HG03025 (cell line): ENCODE results near the gene RNF114.
"Not testable (repeated sequence)": the region's sequence is repeated elsewhere in the genome, so short reads cannot be mapped to it uniquely, and the experiment has no call there.

Experiments
- ATAC-seq: cut with Tn5 transposase; IDR thresholded peaks from one replicate; pipeline ENCODE4 v1.9.1; 2021; ENCODE audit warnings: mild to moderate bottlenecking, moderate library complexity; ENCODE audit not compliant: unreplicated experiment, low FRiP score

Gene RNF114

DNA sequence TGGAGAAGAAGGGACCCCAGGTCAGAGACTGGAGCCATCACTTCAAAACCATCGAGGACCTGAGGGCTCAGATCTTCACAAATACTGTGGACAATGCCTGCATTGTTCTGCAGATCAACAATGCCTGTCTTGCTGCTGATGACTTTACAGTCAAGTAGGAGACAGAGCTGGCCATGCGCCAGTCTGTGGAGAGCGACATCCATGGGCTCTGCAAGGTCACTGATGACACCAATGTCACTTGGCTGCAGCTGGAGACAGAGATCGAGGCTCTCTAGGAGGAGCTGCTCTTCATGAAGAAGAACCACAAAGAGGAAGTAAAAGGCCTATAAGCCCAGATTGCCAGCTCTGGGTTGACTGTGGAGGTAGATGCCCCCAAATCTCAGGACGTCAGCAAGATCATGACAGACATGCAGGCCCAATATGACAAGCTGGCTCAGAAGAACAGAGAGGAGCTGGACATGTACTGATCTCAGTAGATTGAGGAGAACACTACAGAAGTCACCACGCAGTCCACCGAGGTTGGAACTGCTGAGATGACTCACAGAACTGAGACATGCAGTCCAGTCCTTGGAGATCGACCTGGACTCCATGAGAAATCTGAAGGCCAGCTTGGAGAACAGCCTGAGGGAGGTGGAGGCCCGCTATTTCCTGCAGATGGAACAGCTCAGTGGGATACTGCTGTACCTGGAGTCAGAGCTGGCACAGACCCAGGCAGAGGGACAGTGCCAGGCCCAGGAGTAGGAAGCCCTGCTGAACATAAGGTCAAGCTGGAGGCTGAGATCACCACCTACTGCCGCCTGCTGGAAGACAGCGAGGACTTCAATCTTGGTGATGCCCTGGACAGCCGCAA is 21.1 kb downstream of the RNF114 start:
- ATAC-seq: not testable (repeated sequence)

DNA sequence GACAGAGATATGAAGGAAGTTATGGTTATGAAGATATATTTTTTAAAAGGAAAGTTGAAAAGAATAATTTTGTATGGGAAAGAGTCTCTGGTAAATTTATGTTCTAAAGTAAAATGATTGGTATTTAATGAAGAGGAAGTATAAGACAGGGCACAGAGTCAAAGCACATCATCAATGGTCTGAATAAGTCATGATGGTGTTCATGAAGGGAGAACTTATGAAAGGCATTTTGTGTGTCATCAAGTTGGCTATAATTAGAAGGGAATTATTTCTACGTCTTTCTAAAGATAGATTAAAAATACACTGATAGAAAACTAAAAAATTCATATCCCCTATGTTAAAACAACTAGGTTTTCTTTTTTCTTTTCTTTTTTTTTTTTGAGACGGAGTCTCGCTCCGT is 25.2 kb downstream of the RNF114 start:
- no peak for ATAC-seq

DNA sequence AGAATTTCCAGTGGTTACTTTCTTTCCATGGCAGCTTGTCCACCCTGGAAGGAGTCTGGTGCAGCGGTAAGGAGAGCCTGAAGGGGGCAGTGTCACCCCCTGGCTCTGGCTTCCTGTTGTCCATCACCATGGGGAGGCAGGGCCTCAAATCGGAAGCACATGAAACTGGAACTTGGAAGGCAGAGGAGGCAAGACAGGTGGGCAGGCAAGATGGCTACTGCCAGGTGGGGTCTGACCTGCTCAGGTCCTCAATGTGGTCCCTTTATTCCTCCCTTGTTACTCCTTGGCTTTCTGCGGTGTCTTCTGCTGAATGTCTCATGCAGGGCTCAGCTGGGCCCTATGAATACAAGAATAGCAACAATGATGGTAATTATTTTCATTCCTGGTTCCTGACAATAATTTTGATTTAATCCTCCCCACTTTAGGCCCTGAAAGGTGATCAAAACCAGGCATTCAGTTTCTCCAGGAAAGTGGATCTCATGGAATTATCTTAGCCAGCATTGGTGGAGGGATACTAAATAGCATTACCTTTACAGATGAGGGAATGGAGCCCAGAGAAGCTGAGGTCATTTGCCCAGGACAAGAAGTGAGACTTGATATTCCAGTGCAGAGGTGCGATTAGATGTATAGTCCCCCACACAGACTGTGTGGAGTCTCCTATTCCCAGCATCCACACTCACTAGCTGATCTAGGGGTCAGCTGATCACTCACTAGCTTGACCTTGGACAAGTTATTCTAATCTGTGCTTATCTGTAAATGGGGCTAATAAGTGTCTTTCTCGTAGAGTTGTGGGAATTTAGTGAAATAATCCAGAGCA is 29.0 kb downstream of the RNF114 start:
- no peak for ATAC-seq

DNA sequence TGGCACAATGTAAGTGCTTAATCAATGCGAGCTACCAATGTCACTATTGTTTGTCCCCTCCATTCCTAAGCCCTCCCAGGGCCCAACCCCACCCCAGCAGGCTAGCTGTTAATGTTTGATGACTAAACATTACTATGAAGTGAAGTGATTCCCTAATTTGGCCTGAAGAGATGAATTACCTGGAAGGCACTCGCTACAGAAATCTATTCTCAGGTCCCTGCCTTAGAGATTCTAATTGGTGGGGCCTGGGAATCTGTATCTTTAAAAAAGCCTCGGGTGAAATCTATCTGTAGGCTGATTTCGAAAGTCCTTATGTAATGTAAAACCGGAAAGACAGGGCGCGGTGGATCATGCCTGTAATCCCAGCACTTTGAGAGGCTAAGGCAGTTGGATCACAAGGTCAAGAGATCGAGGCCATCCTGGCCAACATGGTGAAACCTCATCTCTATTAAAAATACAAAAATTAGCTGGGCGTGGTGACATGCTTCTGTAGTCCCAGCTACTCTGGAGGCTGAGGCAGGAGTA is 29.6 kb downstream of the RNF114 start:
- ATAC-seq: no peak

DNA sequence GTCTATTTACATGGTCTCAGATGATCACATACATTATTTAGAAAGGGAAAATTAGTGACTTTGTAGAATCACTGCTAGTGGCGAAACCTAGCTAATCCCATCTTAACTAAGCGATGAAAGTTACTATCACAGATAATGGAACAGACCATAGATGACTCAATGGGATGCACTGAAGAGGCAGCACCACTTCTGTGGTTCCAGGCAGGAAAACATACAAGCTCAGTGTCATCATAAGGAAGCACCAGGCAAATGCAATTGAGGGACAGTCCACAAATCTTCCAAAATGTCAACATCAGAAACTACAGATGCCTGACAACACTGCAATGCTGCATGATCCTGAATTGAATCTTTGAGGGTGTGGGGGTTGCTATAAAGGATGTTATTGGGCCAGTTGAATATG is 30.7 kb downstream of the RNF114 start:
- no peak for ATAC-seq

DNA sequence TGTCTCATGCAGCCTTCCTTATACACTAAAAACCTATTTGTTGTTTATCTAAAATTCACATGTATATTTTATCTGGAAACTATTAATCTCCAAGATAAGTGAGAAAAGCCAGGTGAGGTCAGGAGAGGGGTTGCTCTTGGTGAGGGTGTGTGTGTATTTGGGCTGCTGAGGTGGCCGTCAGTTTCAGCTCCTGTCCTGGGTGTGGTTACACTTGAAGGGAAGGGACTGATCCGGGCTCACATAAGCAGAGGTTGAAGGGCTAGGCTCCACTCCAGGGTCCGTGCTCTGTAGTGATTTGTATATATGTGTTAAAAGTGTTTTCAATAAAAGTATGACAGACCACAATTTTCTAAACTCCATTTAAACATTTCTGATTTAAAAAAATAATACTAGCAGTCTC is 33.0 kb downstream of the RNF114 start:
- ATAC-seq: no peak

DNA sequence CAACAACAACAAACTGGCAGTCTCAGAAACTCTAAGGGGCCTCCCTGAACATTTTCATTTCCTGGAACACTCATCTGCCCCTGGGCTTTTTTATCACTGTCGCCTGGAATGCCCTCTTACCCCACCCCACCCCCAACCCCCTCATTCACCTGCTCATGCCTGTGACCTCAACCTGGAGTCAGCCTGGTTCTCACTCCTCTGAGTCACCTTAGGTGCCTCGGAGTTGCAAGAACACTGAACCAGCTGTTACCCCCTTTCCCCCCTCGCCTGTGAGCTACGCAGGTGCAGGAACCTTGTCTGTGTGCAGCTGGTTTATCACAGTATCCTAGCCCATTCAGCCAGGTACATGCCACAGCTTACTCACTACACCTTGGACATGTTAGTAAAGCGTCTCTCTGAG is 33.7 kb downstream of the RNF114 start:
- ATAC-seq: no peak

DNA sequence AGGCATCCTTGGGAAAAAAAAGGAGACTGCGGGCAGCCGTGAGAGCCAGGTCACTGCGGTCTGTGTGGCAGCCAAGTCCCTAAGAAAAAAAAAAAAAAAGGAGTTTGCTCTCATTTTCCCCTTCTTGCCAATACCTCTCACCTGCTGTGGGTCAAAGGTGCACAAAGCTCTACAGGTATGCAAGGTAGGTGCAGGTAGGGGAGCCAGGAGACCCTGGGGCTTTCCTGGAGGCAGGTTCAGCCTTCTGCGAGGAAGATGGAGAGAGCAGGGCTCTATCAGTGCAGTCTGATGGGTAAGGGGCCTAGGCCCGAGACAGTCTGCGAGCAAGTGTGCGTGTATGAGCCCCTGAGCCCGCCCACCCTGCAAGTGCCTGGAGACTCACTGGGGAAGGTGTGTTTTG is 34.3 kb downstream of the RNF114 start:
- ATAC-seq: no peak

DNA sequence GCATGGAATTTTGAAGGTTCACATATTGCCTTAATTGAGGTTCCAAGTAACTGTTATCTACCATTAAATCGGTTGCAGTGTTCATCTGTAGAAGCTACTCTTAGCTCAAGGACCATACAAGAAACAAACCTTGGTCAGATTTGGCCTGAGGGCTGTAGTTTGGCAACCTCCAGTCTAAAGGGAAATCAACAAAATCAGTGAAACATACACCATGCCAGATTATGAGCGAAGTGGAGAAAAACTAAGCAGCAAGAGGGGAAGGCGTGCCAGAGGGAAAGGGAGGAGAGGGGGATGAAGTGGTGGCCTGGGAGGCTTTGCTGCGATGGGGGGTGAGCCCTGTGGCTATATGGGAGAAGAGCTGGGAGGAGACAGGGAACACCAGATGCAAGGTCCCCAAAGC is 37.8 kb downstream of the RNF114 start:
- ATAC-seq: no peak

DNA sequence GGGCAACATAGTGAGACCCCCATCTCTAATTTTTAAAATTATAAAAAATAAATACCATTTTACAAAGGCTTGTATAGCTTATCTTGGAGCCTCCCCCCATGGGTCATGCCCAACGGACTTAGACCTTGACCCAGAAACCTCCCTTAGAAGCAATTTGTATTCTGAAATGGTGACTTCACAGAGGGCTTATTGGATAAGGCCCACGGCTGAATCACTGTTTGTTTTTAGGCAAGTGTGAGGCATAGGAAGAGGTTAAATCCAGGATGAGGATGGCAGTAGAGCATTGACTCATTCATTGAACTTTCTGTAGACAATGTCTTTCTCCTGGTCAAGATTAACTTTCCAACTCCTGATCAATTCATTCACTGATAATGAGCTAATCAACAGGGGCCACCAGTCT is 40.3 kb downstream of the RNF114 start:
- no peak for ATAC-seq

DNA sequence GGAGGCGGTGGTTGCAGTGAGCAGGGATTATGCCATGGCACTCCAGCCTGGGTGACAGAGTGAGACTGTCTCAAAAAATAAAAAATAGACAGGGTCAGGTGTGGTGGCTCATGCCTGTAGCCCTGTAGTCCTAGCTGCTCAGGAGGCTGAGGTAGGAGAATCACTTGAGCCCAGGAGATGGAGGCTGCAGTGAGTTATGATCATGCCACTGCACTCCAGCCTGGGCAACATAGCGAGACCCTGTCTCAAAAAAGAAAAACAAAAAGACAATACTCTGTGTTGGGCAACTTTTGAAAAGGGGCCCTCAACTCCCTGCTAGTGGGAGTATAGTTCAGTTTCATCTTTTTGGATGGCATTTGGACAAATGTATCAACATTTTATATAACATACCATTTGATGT is 41.5 kb downstream of the RNF114 start:
- ATAC-seq: not testable (repeated sequence)

DNA sequence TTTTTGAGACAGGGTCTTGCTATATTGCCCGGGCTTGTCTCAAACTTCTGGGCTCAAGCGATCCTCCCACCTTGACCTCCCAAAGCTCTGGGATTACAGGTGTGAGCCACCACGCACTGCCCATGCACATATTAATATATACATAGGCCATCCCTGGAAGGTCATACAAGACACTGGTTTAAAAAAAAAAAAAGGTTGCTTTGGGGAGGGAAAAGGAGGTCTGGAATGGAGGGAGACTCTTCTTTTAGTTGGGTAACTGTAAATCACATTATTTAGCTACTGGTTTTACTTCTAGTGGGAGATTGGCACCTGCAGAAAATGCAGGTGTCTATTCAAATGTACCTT is 42.5 kb downstream of the RNF114 start:
- ATAC-seq: no peak

DNA sequence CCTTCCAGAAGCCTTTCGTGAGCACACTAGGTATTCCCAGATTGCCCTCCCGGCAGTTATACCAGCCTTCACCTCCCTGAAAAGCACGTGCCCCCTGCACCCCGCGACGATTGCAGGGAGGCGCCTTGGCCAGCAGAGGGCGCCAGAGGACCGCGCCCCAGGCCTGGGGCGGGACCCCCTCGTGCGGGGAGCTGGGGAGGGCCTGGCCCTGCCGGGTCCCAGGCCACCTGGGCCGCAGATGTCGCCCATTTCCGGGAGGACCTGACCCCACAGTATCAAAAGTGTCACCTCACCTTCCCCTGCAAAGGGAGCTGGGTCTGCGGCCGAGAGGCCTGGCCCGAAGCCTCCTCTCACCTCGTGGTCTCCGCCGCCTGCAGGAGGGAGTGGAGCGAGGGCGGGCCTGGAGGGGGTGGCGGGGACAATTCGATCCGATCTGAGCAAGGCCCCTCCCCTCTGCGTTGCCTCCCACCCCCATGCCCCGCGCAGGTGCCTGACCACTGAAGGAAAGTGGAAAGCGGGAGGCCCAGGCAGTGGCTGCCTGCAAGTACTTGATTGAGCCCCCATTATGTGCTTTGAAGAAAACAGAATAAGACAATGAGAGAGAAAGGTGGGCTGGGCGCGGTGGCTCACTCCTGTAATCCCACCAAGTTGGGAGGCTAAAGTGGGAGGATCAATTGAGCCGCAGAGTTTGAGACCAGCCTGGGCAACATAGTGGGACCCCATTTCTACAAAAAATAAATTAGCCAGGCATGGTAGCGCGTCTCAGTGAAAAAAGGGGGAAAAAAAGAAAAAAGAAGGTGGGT is 43.0 kb downstream of the RNF114 start:
- no peak for ATAC-seq

DNA sequence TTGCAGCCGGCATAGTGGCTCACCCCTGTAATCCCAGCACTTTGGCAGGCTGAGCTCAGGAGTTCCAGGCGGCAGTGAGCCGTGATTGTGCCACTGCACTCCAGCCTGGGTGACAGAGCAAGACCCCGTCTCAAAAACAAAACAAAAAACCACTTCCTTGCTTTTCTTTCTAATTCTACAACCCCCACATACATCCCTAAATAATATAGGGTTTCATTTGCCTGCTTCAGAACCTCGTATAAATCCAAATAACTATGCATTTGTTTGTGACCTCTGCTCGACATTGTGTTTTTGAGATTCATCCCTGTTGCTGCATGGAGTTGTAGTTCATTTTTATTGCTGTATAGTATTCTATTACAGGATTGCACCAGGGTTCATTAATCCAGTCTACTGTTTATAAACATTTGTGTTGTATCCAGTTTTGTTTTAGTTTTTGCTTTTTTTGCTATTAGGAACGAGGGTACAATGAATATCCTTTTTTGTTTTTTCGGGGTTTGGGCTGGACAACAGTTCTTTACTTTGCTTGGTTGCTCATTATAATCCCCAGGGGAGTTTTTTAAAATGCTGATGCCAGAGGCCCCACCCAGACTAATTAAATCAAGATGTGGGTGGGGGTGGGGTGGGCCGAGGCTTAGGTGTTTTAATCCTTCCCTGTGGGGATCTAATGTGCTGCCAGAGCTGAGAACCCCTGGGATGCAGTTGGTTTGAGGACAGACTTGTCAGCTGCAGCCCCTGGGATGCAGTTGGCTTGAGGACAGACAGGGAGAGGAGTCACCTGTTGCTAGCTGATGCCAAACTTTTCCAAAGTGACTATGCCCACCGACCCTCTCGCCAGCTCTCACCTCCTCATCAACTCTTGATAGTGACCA is 44.2 kb downstream of the RNF114 start:
- no peak for ATAC-seq

DNA sequence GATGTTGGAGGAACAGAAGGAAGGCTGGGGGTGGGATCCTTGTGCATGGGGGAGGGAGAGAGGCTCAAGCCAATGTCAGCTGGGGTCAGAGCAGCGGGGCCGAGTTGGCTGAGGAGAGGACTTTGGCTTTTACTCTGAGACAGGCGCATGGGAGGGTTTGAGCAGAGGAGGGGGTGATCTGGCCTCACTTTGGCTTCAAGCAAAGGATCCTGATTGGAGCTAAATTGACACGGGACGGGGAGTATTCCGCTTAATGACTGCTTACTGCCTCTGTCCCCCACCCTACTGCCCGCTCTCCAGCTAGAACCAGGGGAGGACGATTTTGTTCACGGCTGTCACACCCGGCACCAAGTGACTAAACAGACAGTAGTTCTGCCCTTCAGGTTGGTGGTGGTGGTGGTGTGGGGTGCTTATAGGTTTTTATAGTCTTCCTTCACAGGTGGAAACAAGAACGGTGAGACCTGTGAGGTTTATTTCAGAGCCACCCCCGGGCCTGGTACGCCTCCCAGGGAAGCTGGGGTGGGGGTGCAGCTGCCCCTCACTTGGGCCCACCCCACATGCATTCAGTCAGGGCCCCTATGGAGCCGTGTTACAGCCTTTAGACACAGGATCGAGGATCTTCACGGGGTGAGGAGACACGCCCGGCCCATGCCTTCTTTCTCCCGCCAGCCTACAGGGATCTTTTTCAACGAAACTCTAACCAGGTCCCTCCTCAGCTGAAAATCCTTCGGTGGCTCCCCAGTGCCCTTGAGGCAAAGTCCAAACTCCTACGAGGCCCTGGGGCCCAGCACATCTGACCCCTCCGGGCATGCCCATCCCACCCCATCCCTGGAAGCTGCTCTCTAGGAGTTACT is 45.2 kb downstream of the RNF114 start:
- no peak for ATAC-seq

DNA sequence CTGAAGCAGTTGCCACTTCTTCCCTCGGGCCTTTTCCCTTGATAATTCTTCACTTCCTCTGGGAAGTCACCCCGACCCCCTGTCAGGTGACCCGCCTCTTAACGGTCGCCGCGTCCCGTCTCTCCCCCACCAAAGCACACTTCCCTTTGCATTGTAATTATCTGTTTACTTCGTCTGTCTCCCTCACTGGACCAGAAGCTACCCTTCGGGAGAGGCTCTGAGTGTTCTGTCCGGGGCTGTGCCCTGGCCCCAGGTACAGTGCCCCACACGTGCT is 45.8 kb downstream of the RNF114 start:
- ATAC-seq: no peak

DNA sequence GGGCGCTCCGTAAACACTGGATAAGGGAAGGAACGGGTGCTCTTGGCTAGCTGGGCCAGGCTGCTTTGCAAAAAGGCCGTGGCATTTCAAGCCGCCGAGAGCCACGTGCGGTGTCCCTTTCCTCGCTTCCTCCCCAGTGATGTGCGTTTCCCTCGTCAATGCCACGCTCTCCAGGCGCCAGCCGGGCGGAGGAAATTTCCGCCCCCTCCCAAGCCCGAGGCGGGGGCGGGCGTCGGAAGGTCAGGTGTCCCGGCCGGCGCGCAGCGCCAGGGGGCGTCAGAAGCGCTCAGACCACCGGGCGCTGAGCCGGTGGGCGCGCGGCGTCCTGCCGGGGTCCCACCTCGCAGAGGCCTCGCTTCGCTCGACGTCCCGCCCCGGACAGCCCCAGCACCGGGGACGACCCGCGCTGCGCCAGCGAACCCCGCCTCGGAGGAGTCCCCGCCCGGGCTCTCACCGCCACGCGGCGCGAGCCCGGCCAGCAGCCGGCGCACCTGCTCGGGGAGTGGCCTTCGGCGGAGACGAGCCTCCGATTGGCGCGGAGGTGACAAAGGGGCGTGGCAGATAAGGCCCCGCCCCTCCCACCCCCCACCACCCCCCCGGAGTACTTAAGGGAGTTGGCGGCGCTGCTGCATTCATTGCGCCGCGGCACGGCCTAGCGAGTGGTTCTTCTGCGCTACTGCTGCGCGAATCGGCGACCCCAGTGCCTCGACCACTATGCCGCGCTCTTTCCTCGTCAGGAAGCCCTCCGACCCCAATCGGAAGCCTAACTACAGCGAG is 46.3 kb downstream of the RNF114 start, which contains the start of gene SNAI1:
SNAI1 (plus strand) TSS at position 635 of the 777 bp plus-strand sequence; CDS start at position 715, 80 bp downstream.
- ATAC-seq: peak; percentile 72

DNA sequence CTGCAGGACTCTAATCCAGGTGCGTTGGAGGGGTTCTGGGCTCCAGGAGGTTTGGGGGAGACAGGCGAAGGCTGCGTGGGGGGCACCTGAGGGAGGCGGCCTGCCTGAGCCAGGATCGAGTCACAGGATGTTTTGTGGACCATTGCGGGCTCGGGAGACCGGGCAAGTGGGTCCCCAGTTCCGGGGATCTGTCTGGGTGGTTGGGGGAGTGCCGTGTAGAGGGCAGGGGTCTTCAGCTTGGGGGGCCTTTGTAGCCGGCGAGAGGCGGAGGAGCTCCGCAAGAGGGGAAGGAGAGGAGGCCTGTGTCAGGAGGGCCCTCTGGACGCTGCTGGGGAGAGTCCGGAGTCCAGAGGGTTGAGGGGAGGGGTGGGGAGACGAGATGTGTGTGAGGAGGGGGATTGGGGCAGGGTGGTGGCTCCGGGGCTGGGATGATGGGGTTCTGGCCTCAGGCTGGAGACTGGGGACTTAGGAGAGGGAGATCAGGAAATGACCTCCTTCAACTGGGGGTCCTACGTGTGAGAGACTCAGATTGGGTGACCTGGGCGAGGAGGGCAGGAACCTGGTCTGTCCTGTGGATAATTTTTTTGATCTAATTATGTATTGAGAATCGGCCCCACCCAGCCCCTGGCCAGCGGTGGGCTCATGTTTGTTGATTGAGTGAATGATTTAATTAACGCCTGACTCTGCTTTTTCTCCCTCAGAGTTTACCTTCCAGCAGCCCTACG is 47.1 kb downstream of the RNF114 start:
- ATAC-seq: no peak
